ENCODE results near the gene PDLIM3. TPM values are rescaled to one million over a fixed set of nuclear protein-coding genes. Genes with fewer than 3 reads are reported as not detected.

Gene PDLIM3
- total RNA-seq, 1 donor, result 3.0 TPM

DNA sequence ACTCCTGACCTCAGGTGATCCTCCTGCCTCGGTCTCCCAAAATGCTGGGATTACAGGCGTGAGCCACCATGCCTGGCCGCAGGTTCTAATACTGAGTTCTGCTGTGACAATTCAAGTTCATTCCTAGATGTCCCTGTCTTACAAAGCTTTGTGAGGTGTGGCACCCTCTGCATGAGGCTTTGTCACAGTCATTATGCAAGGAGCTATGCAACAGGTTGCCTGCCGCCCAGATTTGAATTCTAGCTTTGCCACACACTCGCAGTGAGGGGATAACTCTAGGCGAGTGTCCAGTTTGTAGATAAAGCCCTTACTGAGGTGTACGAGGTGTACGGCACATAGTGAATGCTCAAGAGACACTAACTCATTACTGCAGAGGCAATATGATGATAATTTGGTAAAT lies 67.3 kb downstream of the PDLIM3 start:
- DNase-seq (ENCODE audit: low read depth), result no peak
- TF ChIP-seq, protein P1, sequence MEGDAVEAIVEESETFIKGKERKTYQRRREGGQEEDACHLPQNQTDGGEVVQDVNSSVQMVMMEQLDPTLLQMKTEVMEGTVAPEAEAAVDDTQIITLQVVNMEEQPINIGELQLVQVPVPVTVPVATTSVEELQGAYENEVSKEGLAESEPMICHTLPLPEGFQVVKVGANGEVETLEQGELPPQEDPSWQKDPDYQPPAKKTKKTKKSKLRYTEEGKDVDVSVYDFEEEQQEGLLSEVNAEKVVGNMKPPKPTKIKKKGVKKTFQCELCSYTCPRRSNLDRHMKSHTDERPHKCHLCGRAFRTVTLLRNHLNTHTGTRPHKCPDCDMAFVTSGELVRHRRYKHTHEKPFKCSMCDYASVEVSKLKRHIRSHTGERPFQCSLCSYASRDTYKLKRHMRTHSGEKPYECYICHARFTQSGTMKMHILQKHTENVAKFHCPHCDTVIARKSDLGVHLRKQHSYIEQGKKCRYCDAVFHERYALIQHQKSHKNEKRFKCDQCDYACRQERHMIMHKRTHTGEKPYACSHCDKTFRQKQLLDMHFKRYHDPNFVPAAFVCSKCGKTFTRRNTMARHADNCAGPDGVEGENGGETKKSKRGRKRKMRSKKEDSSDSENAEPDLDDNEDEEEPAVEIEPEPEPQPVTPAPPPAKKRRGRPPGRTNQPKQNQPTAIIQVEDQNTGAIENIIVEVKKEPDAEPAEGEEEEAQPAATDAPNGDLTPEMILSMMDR (IDR thresholded peaks at IDR 0.05; ENCODE audit: insufficient read depth, low read length), result no peak

DNA sequence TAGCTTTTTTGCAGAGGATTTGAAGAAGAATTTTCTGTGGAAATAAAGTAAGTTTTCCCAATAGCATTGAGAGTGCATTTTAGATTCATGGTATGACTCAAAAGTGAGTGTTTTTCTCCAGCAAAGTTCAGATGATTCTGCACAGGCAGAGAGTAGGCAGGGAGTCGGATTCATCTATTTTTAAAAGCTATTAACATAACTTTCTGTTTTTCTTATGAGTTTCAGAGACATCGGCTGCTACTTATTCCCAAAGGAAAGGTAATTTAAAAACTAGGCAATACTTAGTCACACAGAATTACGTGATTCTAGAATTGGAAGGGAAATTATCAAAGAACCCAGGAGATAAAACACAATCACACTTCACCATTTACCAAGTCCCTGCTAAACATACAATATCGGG lies 68.2 kb downstream of the PDLIM3 start:
- DNase-seq (ENCODE audit: low read depth), result no peak
- TF ChIP-seq, protein P1 (IDR thresholded peaks at IDR 0.05; ENCODE audit: insufficient read depth, low read length), result no peak
- no peak overlapping the region for H3K4me3 ChIP-seq (ENCODE audit: low read depth, low read length)

More for the DNA sequence above, 67.3 kb downstream of the PDLIM3 start:
- H3K4me3 ChIP-seq (ENCODE audit: low read depth, low read length), result no peak overlapping the region

DNA sequence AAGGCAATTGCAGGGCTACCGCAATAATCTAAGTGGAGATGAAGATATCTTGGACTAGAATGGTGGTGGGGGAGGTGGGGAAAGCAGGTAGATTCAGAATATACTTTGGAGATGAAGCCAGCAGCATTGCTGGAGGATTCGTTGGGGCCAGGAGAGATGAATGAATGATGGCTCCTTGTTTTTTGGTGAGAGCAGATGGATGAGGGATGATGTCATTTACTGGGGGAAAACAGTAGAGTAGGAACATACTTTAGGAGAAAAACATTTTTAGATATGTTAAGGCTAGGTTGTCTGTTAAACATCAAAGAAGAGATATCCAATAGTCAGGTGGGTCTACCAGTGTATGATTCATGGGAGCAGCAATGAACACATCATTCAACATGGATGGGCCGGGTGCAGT lies 69.6 kb downstream of the PDLIM3 start:
- no peak overlapping the region for H3K4me3 ChIP-seq (ENCODE audit: low read depth, low read length)
- DNase-seq (ENCODE audit: low read depth), result no peak
- TF ChIP-seq, protein P1 (IDR thresholded peaks at IDR 0.05; ENCODE audit: insufficient read depth, low read length), result no peak

DNA sequence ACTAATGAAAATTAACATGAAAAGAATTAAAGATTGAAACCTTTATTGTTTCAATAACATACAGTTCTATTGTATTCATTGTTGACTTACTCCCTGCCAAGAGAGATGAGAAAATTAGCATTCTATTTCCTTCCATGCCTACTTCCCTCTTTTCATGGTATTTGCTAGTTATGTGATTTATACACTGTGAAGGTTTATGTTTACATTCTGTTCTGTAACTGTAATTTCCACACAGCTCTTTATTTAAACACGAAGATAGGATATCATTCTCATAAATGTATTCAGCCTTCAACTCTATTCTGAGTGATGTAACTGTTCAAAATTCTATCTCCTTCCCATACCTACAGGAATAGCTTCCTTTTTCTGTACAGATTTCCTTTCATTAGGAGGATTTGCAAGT lies 70.4 kb downstream of the PDLIM3 start:
- TF ChIP-seq, protein P1 (IDR thresholded peaks at IDR 0.05; ENCODE audit: insufficient read depth, low read length), result no peak
- H3K4me3 ChIP-seq (ENCODE audit: low read depth, low read length), result no peak overlapping the region
- DNase-seq (ENCODE audit: low read depth), result no peak

DNA sequence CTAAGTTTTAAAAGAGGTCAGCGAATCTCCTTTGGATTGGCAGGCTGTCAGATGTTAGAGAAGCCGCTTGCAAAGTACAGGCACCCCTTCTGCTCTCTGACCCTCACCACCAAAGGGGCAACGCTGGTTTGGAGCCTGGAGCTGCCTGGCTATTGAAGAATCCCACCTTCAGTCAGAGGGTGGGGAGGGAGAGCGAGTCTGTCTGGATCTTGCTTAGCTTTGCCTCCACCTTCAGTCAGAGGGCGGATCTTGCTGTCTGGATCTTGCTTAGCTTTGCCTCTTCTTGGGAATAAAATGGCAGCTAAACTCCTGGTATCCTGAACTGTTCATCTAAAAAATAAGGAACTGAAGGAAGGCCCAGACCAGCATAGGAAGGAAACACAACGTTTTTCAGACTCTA lies 71.1 kb downstream of the PDLIM3 start:
- no peak for DNase-seq (ENCODE audit: low read depth)
- TF ChIP-seq, protein P1 (IDR thresholded peaks at IDR 0.05; ENCODE audit: insufficient read depth, low read length), result no peak
- H3K4me3 ChIP-seq (ENCODE audit: low read depth, low read length), result no peak overlapping the region

DNA sequence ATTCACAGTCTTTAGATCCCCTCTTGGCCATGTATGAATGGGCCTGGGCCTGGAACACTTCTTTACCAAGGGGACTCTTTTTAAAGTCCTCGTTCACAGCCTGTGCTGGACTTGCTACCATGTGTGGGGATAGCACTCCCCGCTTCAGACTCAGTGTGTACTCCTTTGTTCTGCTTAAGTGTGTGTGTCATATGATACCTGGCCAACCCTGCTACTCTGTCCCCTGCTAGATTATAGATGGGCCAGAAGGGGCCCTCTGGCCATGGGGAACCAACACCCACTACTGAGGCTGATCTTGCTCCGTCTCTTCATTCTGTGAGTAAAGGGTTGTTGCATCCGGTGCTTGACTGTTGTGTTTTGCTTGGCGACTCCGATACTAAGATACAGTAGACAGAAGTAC lies 71.8 kb downstream of the PDLIM3 start:
- DNase-seq (ENCODE audit: low read depth), result no peak
- TF ChIP-seq, protein P1 (IDR thresholded peaks at IDR 0.05; ENCODE audit: insufficient read depth, low read length), result no peak

DNA sequence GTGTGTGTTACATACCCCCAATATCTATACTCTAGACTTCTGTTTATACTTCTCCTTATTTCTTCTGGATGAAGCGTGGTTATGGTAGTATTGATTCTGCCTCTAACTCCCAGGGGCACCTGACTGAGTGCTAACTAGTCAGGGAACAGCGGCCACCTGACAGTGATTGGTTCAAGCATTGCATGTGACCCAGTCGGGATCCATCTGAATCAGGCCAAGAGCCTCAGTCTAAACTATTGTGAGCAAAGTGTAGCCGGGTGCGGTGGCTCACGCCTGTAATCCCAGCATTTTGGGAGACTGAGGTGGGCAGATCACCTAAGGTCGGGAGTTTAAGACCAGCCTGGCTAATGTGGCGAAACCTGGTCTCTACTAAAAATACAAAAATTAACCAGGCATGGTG lies 73.7 kb downstream of the PDLIM3 start:
- TF ChIP-seq, protein P1 (IDR thresholded peaks at IDR 0.05; ENCODE audit: insufficient read depth, low read length), result no peak
- no peak for DNase-seq (ENCODE audit: low read depth)
- H3K4me3 ChIP-seq (ENCODE audit: low read depth, low read length), result no peak overlapping the region

More for the DNA sequence above, 71.8 kb downstream of the PDLIM3 start:
- H3K4me3 ChIP-seq (ENCODE audit: low read depth, low read length), result no peak overlapping the region

Data from fibroblast of the aortic adventitia (primary cell).